HG03432 (cell line): ENCODE results near the gene SCG3.

ENCODE experiments used
- ATAC-seq: cut with Tn5 transposase; IDR thresholded peaks from one replicate; pipeline ENCODE4 v1.9.1; 2021; ENCODE audit warnings: mild to moderate bottlenecking, moderate library complexity; ENCODE audit not compliant: unreplicated experiment

Gene SCG3

DNA sequence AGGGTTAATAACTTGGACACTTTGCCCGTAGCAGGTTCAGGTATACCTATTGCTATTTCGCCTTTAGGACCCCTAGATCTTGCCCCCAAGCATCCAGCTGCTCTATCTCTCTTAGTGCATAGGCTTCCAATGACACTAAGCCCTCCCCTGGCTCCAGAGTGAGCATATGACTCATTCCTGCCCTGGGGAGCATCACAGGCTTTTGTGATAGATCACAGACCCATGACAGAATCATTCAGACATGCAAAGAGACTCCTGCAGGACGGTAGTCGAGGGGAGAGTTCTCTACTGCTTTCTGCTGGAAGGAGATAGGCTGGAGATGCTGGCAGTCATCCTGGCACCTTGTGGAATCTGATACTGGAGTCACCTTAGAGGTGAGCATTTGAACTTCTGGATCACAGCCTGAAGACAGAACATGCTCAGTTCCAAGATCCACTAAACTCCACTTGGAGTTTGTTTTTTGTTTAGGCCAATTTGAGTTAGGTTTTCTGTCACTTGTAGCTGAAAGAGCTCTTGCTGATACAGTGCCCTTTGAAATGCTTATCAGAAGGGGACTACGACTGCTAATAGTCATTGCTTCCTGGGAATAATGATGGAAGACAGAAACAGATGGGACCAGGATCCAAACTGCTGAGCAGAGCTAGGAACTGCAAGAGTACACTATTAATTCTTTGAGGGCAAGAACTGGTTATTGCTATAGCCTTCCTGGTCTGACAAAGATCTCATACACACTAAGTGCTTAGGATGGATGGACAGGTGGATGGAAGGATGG is 45.2 kb downstream of the SCG3 start:
- peak; percentile 91 for ATAC-seq

DNA sequence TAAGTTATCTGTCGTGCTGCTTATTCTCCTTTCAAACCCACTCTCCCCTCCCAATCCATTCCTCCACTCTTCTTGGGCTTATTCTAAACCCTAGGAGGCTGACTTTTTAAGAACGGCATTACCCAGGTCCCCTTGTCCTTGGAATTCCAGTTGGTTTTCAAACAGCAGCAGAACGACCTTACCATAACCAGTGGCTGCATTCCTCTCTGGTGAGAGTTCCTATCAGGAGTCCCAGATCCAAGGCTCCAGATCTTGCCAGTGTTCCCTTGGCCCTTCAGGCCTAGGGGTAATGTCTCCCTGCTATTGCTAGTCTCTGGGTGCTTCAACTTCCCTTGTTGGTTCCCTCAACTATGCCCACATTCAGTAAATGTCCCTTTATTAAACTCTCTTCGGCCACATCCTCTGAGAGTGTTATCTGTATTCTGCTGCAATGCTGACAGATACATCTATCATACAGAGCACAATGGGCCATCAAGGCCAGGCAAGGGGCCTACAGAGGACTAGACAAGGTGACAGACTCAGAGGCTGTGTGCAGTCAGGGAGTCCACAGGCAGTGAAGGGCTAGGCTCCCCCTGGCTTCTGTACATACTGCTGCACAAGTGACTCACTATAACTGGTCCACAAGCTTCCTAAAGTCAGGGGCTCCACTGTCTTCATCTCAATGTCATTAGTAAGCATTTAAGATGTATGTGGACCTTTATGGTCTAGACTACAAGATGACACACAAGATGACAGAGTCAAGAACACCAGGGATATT is 46.0 kb downstream of the SCG3 start:
- no peak for ATAC-seq

DNA sequence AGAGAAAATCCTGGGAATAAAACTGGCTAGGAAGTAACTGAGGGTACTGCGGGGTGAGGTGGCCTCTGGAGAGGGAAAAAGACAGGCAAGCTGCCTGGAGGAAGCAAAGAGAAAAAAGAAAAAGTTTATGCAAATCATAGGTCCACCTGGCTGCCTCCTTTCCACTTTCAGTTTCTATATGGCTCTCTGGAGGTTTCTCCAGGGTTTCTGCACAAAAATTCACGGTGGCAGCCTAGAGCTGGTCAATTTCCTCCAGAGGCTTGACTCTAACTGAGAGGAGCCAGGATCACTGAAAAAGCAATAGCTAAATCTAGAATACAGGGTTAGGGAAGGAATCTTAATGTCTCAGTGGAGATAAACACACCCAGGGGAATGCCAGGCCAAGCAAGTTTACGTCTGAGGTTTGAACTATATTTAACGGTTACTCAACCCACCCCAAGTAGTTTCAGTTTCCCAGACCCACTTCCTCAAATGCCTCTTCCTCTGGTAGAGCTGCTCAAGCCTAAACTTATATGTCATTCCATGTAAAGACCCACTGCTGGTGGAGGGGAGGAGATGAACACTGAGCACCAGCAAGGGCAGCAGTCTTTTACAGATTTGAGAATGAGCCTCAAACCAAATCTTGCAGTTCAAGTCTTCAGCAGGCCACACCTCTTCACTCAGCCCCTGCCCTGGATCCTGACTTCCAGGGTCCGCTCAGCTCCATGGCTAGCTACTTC is 50.4 kb downstream of the SCG3 start:
- ATAC-seq = peak; percentile 66

DNA sequence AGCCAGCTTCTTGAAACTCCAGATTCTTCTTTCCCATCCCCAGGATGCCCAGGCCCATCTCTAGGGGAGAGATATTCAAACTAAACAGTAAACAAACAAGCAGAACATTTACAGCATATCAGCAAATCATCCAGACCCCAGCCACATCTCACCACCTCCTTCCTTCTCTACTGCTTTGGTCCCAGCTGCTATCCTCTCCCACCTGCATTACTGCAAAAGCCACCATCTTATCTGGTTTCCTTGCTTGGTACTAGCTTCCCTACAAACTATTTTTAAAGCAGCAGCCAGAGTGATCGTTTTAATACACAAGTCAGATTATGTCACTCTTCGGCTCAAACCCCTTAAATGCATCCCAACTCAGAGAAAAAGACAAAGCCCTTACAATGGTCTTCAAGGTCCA is 51.3 kb downstream of the SCG3 start:
- no peak for ATAC-seq

DNA sequence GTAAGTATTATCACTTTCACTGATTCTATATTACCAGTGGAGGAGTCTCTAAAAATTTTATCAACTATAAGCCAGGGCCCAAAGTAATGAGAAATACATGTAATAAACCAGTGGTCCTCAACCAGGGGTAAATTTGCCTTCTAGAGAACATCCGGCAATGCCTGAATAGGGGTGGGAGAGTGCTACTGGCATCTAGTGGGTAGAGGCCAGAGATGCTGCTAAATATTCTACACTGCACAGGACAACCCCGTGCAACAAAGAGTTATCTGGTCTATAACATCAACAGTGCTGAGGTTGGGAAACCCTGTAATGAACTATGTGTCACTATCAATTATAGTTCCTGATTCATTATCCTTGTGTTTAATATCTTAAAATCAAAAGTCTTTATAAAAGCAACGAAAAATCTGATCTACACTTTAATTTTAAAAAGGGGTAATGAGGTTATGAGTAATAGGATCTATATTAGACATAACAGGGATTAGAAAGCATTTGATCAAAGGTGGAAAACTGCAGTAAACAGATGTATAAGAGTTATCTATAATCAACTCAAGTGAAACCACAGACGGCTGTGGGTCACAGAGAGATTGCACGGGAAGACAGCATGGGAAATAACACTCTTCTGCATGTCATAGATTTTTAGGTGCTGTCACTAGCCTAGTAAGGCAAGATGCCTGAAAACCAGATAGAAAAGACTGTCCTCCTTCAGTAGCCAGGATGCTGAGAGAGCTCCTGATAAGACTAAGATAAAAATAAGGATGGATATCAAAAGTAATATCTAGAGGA is 54.1 kb downstream of the SCG3 start:
- ATAC-seq = no peak

DNA sequence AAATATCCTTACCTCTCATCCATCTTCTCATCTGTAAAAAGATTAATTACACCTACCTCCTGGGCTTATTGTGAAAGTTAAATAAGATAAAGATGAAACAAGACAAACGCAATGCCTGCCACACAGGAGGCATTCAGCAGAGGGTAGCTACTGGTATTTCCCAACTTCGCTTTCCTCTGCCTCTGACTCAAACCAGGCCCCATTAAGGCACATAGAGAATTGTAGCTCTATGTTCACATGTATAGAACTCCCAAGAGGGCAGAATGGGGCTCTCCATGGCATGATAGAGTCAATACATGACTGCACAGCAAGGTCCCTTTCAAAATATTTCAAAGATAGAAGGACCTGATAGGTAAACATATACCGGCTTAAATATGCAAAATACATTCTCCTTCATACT is 54.8 kb downstream of the SCG3 start:
- ATAC-seq = peak; percentile 27

DNA sequence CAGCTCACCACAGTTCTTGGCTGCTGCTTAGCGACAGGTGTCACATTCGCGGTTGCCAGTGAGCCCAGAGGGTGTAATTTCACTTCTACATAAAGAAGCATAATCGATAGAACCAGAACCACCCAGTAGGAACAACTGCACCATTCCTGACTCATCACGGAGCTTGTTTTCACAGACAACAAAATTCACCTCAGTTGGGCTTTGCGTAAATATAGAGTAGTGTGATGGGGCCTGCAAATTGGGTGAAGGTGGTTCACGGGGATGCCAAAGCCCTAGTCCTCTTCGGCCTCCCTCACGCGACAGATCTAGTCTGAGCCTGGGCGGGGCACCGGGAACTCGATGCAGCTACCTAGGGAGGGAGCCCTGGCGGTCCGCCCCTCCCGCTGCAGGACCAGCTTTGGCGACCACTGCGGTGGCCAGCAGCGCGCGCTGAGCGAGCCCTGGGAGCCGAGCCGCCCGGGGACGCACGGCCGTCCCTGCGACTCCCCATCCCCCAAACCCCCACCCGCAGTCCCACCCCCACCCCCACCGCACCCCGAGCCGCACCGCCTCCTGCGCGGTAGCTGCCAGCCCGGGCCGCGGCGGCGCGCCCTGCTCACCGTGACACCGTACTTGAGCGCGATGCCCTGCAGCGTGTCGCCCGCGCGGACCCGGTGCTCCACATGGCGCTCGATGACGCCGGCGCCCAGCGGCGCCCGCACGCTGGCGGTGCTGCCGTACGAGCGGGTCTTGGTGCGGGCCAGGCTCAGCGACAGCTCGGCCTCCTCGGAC is 55.6 kb downstream of the SCG3 start:
- ATAC-seq = peak; percentile 36

DNA sequence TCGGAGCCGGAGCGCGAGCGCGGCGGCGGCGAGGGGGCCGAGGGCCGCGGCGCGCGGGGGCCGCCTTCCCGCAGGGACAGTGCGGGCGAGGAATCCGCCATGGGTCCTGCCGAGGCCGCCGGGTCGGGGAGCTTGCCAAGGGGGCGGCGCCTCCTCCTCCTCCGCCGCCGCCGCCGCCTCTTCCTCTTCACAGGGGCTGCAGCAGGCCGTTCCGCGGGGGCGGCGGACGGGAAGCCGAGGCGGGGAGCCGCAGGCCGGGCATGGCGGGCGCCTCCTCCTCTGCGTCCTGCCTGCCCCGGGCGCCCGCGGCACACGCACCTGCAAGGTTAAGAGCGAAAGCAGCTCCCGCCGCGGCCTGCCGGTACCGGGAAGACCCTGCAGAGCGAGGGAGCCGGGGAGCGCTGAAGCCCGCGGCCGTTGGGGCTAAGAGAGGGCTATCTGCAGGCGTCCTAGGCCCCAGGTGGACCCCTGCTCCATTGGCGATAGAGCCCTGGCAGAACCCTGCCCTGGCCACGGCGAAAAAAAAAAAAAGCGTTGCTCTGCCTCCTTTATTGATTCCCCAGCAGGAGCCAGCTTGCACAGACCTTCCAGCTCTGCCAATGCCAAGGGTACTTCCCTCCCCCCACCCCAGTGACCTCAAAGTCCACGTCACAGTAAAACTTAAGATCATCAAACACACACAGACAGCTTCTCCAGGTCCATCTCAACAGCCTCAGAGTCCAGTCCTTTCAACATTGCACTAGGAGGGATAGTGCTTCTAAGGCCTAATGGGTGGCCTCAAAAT is 56.4 kb downstream of the SCG3 start, which contains the start of gene LYSMD2:
Gene LYSMD2, minus strand, starts transcription at position 134 of the 784 bp plus-strand sequence. Its CDS starts 33 bp downstream, at position 101.
- ATAC-seq = peak; percentile 62

DNA sequence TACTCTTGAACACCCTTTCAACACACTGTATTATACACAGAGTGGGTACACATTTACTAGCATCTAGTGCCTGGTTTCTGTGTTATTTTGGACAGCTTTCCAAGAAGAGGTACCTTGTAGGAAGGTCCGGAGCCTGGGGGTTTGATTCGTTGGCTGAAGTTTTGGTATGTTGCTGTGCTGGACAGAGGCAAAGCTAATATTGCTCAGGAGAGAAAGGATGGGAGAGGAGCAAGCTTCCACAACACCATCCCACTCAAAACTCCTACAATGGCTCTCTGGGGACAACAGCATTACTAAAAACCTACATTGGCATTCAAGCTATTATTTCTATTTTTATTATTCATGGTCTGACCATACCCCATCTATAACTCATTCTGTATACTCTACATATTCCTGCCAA is 57.2 kb downstream of the SCG3 start:
- ATAC-seq = no peak

DNA sequence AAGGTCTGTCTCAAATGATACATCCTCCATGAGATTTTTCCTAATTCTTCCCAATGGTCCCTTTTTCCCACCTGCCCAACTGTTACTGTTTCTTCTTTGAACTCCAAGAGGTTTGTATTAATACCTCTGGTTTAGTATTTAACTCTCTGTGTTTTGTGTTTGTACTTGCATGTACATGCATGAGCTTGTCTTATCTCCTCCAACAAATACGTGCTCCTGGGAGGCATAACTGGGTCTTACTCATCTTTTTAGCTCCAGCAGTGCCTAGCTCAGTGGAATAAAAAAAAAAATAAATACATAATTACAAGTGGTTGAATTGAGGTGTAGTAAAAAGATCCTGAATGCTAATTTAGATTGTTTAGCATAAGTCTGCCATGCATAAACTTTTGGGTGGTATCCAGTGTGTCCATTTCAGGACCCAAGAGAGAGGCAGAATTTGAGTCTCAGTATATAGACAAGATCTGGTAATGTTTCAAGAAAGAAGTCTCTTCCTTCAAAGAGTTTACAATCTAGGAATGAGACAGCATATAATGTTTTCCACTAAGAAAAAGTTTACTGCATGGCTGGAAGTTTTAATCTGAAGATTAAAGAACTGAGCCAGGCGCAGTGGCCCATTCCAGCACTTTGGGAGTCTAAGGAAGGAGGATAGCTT is 57.9 kb downstream of the SCG3 start:
- no peak for ATAC-seq

DNA sequence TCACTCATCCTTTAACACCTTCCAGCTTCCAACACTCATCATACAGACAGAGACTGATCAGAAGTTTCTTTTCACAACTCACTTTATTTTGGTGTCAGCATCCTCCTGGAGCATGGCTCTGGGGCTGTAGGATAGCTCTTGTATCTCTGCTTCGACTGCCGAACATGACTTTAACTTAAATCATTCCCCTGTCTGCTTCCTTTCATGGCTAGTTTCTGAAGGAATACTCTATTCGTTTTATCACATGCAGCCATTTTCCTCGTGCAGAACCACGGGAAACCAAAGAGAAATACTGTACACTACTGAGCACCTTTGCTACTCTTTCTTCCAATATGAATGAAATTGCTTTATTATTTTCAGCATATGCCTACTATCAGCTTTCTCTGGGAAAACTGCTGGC is 68.0 kb downstream of the SCG3 start:
- no peak for ATAC-seq

DNA sequence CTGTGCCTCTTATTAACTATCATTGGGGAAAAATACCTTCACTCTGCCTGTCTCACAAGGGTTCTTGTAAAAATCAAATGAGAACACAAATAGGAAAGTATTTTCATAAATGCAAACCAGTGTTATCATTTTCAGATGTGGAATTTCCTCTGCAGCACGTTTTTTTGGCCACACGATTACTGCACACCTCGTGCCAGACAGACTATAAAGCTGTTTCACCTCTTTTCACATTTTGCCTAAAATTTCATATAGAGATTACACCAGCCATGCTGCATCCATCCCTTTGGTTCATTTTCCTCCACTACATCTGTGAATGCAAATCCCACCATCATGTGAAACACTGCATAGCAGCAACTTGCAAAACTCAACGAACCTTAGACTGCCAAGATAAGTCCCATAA is 68.9 kb downstream of the SCG3 start:
- no peak for ATAC-seq

DNA sequence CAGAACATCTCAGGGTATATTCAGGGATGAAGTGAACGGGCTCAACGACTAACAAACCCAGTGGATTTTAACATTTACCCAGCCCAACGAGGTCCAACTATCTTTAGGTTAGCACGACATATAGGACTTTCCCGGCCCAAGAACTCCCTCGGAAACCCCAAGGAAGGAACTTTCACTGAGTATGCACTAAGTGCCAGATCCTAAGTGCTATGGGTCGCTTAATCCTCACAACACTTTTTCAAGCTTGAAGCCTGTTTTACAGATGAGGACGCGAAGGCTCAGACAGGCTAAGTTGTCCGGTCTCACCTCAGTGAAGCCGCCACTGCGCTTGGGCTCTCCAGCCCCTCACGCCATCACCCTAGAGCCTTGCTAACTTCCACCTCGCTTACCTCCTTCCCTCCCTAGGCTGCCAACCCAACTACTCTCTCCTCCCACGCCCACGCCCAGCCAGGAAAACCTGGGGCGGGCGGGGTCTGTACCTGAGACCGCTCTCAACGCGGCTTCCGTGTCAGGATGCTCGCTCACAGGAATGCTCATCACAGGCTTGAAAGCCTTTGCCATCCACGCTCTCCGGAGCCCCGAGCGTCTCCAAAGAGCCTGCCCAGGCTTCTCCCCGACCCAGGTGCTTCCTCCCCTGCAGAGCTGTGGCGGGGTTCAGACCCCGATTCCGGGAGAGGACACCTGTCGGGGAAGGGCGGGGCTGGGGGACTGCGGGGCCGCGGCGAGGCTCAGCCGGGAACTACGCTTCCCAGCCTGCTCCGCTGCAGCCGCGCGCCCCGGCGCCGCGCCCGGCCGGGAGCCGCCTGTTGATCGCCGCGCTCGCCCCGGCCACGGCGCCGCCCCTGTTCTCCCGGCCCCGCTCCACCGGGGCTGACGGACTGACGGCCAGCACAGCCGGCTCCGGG is 69.7 kb downstream of the SCG3 start, which contains the start of gene TMOD2:
Gene TMOD2, plus strand, starts transcription at position 806 of the 905 bp plus-strand sequence. CDS start 14,845 bp downstream, outside the sequence.
- peak; percentile 88 for ATAC-seq

DNA sequence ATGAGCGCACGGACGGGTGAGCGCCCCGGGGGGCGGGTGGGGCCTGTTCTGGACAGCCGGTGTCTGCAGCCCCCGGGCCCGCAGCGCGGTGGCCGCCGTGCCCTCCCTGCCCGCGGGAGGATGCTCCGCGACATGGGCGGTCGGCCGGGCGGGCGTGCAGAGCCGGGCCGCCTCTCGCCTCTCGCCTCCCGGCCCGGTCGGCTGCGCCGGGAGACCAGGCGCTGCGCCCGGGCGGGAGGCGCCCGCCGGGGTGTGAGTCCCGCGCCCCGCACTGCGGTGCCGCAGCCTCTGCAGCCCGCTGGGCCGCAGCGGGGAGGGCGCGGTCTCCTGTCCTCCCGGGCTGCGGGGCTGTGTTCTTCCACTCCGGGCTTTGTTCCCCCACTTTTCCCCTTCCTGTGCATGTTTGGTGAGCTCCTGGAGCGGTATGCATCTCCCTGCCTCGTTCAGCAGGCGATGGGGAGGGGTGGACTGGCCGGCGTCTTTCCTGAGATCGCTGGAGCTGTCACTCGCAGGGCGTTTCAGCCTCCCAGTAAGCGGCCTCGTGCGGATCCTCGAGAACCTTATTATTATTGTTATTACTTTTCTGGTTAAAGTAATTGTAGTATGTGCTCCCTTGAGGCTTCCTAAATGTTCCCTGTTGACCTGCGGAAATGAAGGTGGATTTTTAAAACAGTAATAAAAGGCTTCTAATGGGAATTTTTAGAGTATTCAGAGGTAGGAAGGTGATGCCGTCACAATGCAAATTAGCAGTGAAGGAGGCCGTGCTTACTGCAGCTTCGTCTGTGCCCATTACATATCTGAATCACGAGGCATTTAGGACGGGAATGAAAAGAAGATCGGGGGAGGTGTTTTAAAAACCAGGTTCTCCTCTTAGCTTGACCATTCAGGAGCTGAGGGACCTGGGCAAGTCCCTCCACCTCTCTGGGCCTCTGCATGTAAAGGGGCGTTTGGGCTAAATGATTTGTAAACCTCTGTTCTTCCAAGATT is 70.7 kb downstream of the SCG3 start:
- peak; percentile 49 for ATAC-seq

DNA sequence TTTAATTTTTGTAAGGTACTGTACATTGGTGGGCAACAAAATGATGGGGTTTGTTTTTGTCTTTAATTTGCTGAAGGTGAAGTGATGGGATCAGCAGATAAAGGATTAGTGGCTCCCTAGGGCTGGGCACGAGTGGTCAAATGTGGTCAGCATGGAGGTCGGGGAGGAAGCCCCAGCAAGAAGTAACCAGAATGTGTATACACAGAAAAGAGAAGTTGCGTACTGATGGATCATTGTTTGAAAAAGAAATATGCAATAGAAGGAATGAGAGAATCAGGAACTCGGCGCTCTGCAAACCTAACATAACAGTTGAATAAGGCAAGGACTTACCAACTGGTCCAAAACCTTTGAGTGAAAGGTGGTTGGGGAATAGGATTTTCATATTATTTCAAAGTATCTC is 71.6 kb downstream of the SCG3 start:
- ATAC-seq = no peak

DNA sequence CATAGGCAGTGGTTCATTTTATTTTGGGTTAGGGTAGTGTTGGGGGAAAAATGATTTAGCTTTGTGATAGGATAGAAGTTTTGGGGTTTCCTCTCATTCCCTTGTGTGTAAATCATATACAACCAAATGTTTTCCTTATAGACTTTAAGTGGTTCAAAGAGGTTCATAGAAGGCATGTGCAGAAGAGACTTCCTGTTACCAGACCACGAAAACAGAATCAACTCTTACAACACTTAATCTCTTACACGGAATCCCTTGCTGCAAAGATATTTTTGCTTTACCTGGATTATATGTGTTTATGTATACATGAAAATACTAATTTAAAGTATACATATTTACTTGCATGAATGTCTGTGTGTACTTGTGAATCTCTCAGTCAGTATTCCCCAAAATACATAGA is 73.0 kb downstream of the SCG3 start:
- no peak for ATAC-seq
